SK-N-DZ (cell line): ENCODE data around the gene OTUD7B.
A peak's percentile ranks its signal among the peaks of the same experiment; 100 is the strongest.
"Not testable (repeated sequence)": the region's sequence is repeated elsewhere in the genome, so short reads cannot be mapped to it uniquely, and the experiment has no call there.

ENCODE experiments used
- DNase-seq: peaks from one replicate; pipeline ENCODE4 v3.0.0-alpha.2; 2015; ENCODE audit warnings: low spot score

Gene OTUD7B

DNA sequence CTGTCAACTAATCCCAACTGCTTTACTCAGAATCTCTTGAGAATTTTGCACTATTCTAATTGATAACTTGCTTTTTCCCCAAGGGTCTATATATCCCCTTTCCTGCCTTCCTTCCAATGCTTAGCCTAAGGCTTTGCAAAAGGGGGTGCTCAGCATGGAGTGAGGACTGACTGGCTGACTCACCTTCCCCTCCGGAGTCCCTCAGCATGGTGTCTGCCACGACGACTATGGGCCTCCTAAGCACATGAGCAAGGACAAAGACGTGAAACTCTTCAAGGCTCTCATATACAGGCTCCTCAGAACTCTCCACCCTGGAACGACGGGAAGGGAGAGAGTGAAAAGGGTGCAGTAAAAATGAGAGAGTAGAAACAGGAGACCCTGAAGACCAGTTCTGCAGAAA, 60.6 kb downstream of the OTUD7B start:
- DNase-seq = no peak

DNA sequence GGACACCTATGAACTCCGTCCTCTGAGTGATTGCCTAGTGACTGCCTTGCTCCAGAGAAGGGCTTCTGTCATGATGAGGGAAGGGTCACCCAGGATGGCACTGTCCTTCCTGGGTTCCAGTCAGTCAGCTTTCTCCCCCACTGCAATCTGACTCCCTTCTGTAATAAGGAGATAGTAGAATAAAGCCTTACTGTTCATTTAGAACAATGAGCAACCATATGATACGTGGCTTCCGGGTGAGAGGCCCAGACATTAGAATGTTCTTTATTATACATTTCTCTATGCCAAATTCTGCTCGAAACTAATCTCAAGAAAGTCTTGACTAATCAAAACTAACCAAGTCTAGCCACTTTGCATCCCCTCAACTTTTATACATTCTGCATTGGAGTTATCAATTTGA, 65.3 kb downstream of the OTUD7B start:
- DNase-seq = no peak

DNA sequence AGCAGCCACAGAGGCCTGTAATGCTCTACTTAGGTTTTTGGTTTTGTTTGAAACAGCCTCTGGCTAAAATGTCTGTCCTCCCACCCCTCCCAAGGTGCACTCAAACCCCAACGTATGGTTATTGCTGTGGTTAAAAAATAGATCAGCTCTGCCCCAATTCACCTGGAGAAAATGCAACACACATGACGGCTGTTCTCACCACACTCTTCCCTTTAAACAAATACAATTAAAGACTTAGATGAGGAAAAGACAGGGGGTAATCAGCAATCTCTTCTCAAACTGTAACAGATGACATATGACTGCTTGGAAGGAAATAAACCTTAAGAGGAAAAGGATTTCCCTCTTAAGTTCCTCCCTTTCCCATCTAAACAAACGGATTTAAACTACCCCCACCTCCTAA, 67.6 kb downstream of the OTUD7B start:
- DNase-seq = no peak

DNA sequence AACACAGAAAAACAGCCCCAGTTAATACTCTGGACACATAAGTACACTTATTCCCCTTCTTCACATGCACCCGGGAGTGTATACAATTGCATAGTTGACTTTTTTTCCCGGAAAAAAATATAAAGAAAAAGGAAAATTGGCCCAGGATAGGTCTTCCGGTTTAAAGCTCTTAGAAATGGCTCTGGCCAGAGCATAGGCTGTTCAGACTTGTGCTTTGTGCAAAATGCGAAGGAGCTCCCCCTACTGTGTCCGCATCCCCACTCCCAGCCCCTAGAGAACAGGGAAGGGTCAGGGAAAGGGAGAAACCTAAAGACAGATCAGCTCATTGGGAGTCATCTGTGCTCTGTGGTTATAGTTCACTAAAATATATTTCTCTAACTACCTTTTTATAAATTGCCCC, 68.3 kb downstream of the OTUD7B start:
- DNase-seq = peak; percentile 44

DNA sequence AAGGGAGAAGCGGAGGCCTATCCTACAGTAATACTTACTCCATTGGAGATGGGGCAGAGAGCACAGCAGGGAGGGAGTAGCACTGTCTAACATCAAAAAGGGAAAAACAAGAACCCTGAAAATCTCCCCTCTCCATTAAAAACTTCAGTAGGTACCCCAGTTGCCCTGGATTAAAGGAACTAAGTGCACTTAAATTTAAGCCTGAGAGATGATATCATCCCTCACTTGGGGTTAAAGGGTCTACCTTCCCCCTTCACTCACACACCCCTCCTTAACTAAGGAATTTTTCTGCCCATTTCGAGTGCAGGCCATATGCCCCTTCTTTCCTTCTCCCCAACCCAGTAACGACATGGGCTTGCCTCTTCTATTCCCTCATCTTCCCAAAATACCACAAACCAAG, 70.1 kb downstream of the OTUD7B start:
- no peak for DNase-seq

DNA sequence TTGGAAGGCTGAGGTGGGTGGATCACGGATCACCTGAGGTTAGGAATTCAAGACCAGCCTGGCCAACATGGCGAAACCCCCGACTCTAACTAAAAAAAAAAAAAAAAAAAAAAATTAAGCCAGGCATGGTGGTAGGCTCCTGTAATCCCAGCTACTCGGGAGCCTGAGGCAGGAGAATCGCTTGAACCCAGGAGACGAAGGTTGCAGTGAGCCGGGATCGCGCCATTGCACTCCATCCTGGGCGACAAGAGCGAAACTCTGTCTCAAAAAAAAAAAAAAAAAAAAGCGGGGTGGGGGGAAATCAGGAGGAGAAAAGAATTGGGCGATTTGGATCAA, 71.9 kb downstream of the OTUD7B start:
- DNase-seq = not testable (repeated sequence)

DNA sequence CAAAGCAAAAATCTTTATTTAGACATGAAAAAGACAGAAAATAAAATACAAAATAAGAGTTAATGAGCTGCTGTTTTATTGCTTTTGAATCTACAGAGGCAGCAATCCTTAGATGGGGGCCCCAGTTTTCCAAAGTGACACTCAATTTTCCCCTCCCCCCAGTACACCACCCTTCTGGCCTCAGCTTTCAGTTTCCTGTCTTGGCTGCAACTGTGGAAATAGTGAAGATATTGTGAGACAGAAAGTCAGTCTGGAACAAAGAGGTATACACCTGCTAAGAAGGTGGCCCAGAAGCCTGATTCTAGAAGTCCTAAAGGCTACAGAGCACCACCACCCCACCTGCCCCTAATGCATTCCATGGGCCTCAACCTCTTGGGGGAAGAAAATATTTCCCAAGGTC, 72.8 kb downstream of the OTUD7B start:
- DNase-seq = no peak

DNA sequence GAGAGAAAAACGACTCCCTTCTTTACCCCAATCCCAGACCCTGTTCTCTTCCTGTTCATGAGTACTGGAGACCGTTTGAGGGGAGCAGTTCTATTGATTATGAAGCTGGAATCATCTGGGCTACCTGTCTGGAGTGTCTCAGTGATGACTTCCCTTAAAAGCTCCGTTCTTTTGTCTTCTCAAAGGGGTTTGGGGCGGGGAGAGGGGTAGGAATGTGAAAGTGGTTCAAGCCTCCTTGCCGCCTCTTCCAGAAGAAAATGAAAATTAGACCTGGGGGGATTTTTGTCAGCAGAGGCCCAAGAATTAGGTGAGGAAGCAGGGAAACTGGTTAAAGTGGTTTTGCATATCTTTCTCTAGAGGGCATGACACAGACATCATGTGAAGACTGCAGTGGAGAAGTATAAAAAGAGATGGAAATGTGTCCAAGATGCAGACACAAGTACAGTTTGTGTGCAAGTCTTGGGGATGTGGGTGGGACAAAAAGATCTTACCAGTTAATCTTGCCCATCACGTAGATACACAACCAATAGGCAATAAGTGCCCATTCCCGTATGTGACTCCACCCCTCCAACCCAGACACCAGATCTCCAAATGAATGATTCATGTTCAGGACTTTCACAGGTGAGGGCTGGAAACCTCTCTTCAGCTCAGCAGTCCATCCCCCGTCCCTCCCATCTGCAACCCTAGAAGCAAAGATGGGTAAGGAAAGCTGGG, 73.4 kb downstream of the OTUD7B start:
- DNase-seq = peak; percentile 44

DNA sequence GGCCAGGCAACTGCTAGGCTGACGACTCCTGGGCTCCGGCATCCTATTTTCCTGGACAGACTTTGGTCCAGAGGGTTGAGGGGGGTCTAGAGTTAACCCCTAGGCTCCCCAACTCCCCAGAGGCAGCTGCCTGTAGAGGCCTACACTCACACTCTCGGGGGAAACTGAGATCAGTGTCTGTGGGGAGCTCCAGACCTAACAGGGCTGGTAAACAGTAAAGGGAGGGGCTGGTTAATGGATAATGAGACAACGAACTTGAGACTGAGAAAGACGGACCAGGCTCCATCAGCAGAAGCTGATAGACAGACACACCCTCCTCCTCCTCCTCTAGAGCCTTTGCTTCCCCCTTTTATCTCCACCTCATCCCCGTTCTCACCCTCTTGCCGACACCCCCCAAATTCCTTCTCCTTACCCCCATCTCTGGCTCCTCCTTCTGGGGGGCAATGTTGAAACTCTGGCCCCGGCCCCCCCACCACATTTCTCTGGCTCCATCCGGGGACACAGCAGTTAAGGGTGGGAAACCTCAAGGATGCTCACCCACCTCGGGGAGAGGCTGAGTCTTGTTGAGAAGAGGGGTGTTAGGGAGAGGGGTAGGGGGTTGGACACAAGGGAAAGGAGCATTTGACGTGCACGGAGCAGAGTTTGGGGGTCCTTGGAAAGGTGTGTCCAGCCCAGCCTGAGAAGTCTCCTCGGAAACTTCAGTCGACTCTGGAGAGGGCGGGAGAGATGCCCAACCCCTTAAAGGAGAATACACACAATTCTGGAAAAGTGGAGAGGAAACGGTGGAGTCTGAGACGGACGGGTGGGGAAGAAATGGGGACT, 74.1 kb downstream of the OTUD7B start, which contains the start of gene MTMR11:
Gene MTMR11 (minus strand): TSS at position 710 of the 822 bp plus-strand sequence. CDS start 232 bp downstream, at position 478.
- DNase-seq = peak; percentile 45

DNA sequence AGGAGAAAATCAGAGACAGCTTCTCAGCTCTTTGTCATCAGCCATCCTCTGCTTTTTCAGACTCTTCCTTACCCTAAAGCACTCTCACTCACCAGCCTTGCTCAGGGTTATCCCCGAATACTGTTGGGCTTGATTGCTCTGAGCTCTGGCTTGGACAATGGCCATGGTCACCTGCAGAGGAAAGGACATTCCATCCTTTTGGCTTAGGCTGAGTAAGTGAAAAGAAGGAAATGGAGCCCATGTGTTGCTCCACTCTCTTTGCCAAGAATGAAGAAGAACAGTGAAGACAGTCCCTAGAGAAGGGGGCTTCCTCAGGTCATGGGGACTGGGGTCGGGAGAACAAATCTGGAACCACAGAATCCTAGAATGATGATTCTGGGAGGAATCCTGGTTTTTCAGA, 76.2 kb downstream of the OTUD7B start:
- DNase-seq = no peak

DNA sequence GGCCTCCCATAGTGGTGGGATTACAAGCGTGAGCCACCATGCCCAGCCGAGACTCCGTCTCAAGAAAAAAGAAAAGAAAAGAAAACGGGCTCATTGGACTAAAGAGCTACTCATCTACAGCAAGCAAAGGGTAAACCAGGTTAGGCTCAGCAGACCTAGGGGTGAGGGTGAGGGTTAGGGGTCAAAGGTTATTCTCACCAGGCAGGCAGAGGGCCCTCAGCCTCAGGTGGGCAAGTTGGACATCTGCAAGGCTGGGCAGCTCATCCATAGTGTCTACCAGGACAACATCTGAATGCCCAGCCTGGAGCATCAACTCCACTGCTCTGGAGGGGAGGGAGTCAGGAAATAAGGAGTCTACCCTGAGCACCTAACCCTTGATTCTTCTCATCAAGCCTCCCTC, 77.3 kb downstream of the OTUD7B start:
- no peak for DNase-seq

DNA sequence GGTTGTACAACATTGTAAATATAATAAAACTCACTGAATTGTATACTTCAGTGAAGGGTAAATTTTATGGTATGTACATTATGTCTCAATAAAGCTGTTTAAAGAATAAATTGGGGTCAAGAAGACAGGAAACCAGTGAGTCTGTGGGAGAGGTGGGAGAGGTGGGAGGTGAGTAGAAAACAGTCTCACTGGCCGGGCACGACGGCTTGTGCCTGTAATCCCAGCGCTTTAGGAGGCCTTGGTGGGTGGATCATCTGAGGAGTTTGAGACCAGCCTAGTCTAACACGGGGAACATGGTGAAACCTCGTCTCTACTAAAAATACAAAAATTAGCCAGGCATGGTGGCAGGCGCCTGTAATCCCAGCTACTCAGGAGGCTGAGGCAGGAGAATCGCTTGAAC, 78.1 kb downstream of the OTUD7B start:
- DNase-seq = no peak

DNA sequence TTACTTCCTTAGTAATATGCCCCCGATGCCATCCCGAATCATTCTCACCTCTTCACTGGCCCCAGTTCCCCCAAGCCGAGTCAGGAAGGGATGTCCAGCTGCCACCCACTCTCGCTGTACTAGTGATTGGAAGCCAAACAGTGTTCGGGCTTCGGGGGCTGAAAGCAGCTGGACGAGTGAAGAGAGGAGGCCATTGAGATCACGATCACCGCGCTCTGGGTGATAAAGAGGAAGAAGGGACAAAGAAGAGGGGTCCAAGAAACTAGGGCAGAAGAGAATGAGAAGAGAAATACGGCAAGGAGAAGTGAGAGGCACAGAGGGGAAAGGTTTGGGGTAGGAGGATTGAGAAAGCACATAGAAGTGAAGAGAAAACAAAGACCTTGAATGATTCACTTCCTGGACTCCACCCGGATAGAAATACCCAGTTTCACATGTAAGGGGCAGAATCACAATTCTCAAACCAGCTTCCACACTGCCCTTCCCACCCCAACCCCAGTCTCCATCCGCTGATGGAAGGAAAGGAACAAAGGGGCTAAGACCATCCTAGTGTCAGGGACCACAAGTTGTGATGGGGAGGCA, 79.2 kb downstream of the OTUD7B start:
- no peak for DNase-seq

DNA sequence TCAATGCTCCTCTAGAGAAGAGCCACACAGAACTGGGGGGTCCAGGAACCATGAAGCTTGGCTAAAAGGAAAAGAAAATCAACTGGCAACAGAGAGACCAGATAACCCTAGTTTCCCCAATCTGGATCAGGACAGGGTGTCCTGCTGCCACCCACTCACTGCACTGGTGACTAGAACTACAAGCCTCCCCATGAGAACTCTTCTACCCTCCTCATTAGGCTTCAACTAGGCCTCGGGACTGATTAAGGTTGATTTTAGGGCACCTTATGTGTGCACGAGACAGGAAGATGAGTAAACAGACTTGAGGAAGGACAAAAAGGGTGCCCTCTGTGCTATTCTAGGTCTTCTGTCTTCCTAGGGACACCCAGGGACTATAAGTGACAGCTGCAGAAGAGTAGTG, 80.7 kb downstream of the OTUD7B start:
- no peak for DNase-seq

DNA sequence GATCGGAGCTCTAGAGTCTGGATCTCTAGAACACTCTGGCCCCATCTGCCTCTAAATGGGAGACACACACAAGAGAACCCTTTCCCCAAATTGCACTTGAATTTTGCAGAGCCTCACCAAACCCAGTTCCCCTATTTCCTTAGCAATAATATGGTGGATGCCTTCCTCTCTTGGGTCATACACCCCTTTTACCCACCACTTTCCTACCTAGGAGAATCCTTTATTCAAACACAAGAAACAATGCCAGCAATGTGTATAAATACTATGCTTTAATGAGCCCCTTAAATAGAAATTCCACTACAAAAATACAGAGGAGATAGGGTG, 82.2 kb downstream of the OTUD7B start:
- no peak for DNase-seq

DNA sequence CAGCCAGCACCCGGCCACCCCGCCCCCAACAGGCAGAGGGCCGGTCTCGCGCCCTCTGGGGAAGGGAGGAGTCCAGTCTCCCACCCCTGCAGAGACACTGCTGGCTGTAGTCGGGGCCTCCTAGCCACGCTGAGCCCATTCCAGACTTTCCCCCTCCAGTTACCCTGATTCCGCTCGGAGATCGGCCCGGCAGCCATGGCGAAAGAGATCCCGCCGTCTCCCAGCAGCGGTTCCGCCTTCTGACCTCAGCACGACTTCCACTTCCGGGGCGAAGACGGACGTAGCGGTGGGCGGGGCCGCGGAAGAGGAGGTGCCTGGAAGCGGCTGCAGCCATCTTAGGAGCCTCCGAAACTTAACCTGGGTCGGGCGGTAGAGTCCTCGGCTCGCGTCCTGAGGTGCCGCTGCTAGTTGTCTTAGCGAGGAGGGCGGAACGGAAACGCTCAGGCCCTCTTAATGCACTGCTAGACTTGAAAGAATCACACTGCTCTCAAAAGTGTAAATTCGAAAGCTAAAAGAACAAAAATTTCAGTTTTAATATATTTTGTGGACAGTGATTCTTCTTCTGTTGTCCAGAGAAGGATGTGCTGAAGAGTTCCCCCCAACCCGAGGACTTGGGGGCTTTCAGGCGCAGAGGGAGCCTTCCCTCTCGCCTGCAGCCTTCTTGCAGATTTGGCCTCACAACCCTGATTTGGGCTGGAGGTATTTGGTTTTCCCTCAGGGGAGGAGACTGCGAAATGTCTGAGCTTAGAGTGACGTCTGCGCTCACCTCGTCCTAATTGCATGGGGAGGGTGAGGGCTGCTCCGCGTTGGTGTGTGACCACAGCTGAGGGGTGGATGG, 82.7 kb downstream of the OTUD7B start, which contains the start of gene SF3B4:
Gene SF3B4 (minus strand): TSS at position 241 of the 838 bp plus-strand sequence. CDS start 44 bp downstream, at position 197.
- DNase-seq = peak; percentile 96

DNA sequence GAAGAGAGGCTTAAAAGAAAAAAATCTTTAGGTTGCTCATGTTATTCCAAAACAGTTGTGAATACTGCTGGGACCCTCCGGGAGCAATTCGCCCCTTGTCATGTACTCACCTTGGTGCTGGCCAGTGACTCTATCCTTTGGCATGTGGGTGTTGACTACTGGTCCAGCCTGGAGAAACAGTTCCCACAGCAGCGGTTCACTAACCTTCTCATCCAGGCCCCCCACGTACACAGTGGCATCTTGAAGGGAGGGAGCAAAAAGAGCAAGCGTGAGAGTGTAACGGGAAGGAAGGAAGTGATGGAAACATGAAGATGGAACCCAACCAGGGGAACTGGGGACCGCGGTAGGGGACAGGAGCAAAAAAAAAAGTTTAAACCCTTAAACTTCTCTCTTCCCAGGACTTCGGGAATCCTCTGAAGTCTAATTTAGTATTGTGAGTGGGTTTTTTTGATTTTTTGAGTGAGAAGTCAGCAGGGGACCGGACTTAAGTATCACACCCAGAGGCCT, 83.4 kb downstream of the OTUD7B start:
- DNase-seq = no peak

DNA sequence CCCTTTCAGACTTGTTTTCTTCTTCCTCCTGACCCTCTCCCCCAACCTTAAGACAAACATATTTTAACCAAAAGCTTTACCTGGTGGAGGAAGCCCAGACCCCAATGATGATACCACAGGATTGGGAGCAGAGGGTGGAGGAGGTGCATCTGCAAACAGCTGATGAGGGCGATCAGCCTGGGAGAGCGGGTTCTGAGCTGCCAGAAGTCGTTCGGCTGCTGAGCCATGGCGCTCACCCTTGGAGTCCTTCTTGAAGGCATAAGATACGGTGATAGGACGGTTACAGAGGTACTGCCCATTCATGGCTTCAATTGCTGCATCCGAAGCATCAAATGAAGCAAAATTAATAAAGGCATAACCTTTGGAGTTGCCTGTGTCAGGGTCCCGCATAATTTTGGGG, 84.2 kb downstream of the OTUD7B start:
- no peak for DNase-seq

DNA sequence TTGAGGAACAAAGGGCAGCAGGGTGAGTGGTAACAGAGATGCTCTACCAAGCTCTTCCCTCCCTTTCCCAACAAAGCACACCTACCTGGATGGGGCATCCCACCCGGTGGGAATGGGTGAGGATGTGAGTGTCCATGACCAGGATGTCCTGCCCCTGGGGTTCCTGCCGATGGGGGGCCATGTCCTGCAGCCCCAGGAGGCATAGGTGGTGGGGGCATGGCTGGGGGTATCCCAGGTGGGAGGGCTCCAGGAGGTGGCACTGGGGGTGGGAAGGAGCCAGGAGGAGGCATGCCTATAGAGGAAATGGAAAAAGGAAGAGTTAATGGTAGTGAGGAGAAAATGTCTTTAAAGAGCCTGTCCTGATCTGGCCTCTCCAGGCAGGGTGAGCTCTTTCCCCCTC, 84.8 kb downstream of the OTUD7B start:
- DNase-seq = no peak

DNA sequence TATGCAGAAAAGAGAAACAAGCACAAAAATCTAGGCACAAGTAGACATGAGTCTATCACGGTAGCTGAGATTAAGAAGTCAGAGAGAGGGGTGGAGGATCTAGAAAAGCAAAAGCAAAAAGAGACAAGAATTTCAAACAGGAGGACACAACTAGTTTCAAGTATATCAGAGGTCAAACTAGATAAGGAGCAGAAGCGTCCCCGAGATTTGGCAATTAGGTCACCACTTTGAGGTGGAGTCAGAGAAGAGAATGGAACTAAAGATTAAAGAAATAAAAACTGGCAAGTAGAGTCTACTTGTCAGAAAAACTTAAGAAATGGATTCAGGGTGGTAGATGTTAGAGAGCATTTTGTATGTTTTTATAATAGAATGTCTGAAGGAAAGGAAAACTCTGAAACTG, 85.2 kb downstream of the OTUD7B start:
- DNase-seq = no peak

DNA sequence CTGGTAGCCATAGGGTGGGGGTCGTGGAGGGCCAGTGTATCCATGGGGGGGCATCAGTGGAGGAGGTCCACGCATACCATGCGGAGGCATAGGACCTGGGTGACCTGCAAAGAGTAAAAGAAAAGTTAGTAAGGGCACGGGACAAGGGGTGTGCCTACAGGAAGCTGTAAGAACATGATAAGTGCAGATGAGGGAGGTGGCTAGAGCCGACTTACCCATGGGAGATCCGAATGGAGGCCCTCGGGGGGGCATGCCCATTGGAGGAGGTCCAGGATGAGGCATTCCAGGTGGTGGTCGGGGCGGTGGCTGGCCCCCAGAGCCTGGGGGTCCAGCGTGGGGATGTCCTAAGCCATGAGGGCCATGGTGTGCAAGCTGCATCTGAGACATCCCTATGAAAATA, 86.9 kb downstream of the OTUD7B start:
- DNase-seq = no peak
